Right lobe of liver (tissue), 4 donors: ENCODE data around the gene FADS6.

Source experiments
- POLR2A ChIP-seq: fragments of 450-650 bp; IDR thresholded peaks from one replicate; pipeline ENCODE4 v1.6.1; 2017; ENCODE audit warnings: antibody characterized with exemption, mild to moderate bottlenecking
- TF ChIP-seq, protein P1 (sequence below), 4 donors: fragments of 200-600 bp in 3 of 4; fragments of 450-650 bp in 1 of 4; IDR thresholded peaks; one replicate each; pipeline versions ENCODE4 v1.5.1 to v1.8.0; 2016 to 2022; ENCODE audit warnings: antibody characterized with exemption in 4 of 4, mild to moderate bottlenecking in 2 of 4
- donor health status: DM: no; HTN: no; CAD: no.
- donor health status: DM: no; HTN: no; CAD: no.
- donor health status: DM: no; HTN: yes; CAD: no.

- TF ChIP-seq, protein P1, sequence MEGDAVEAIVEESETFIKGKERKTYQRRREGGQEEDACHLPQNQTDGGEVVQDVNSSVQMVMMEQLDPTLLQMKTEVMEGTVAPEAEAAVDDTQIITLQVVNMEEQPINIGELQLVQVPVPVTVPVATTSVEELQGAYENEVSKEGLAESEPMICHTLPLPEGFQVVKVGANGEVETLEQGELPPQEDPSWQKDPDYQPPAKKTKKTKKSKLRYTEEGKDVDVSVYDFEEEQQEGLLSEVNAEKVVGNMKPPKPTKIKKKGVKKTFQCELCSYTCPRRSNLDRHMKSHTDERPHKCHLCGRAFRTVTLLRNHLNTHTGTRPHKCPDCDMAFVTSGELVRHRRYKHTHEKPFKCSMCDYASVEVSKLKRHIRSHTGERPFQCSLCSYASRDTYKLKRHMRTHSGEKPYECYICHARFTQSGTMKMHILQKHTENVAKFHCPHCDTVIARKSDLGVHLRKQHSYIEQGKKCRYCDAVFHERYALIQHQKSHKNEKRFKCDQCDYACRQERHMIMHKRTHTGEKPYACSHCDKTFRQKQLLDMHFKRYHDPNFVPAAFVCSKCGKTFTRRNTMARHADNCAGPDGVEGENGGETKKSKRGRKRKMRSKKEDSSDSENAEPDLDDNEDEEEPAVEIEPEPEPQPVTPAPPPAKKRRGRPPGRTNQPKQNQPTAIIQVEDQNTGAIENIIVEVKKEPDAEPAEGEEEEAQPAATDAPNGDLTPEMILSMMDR (IDR thresholded peaks at IDR 0.05) = no peak
- TF ChIP-seq POLR2A = no peak
Measured at GRCh38 chr17:74836691-74837467, 56.6 kb downstream of the FADS6 start.
